ENCODE measurements around the gene GPR153.

Gene GPR153

DNA sequence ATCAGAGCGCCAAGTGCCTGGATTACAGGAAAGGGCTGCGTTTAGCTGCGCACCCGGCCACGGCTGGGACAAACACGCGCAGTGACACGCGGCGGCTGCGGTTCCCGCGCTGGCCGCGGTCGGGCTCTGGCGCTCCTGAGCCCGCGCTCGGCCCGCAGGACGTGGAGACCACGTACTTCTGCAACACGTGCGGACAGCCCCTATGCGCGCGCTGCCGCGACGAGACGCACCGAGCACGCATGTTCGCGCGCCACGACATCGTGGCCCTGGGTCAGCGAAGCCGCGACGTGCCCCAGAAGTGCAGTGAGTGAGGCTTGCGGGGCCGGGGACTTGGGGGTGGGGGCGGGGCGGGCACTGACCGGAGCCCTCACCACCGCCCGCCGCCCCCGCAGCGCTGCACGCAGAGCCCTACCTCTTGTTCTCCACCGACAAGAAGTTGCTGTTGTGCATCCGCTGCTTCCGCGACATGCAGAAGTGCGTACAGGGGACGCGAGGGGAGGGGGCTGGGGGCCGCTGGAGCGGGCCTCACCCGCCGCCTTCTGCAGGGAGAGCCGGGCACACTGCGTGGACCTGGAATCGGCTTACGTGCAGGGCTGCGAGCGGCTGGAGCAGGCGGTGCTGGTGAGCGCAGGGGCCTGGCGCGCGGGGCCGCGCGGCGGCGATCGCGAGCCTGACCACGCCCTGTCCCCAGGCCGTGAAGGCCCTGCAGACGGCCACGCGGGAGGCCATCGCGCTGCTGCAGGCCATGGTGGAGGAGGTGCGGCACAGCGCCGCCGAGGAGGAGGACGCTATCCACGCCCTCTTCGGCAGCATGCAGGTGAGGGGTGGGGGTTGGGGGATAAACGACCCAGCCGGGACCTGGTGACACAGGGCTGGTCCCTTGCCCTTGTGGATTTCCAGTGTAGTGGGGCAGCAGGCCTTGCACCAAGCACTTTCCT, 51.9 kb downstream of the GPR153 start:
- peak overlapping the region; percentile 71 to 76 for H3K4me3 Mint-ChIP-seq
- peak; percentile 47 to 48 for ATAC-seq (replicated peaks)
- DNase-seq: no peak
- no peak overlapping the region for H3K27ac Mint-ChIP-seq
- H3K36me3 Mint-ChIP-seq: peaks cover 4% of the 10 kb centered on the region in 2 donors
- H3K9me3 Mint-ChIP-seq: no peaks in the 10 kb centered on the region
- peaks cover 19 to 44% of the 10 kb centered on the region in 2 donors for H3K4me1 Mint-ChIP-seq
- peaks cover 27 to 66% of the 10 kb centered on the region in 2 donors for H3K27me3 Mint-ChIP-seq

DNA sequence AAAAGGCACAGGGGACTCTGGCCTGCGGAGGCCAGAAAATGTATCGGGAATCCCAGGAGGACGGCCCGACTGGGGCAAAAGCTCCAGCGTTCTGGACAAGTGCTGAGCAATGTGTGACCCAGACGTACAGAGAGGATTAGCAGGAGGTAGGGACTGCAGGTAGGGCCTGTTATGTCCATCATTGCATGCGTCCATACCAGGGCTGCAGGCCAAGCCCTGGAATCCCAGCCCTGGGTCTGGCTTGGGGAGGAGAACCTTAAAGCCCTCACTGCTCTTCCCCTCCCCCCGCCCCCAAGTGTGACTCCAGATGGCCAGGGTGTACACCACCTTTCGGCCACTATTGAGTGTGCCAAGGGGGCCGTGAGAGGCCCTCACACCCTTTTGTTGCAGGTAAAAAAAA, 53.0 kb downstream of the GPR153 start:
- H3K4me3 Mint-ChIP-seq: no peak overlapping the region
- peaks cover 18 to 43% of the 10 kb centered on the region in 2 donors for H3K4me1 Mint-ChIP-seq
- peaks cover 4% of the 10 kb centered on the region in 2 donors for H3K36me3 Mint-ChIP-seq
- peaks cover 27 to 56% of the 10 kb centered on the region in 2 donors for H3K27me3 Mint-ChIP-seq
- DNase-seq (no peak), ATAC-seq (replicated peaks) (no peak)
- no peak overlapping the region for H3K27ac Mint-ChIP-seq
- no peaks in the 10 kb centered on the region for H3K9me3 Mint-ChIP-seq

DNA sequence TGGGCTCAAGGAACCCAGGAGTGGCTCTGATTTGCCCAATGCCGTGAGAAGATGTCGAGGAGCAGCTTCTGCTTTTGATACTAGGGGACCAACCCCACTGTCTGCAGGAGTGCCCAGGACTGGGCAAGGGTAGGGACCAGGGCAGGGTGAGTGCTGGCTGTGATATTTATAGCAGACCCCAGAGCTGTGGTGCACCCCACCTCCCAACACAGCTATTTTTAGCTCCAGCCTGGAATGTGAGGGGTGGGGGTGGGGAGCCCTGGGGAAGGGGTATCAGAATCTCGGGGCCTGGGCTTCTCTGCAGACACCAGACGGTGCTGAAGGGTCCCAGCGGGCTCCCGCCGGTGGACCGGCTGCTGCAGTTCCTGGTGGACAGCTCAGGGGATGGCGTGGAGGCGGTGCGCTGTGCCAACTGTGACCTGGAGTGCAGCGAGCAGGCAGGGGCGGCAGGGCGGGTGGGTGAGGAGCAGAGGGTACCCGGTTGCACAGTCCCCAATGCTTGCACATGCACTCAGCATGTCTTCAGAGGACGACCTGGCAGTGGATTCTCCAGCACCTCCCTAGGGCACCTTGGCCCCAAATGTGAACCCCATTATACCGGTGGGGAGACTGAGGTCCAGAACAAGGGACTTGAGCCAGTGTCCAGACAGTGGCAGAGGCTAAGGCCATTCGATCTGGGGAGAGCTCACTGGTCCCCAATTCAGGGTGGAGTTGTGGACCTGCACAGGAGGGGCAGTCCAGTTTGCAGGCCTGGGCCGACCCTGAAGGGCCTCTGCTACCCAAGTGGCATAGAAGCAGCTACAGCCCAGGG, 53.6 kb downstream of the GPR153 start:
- Mint-ChIP-seq H3K27ac (no peak overlapping the region), H3K4me3 (peak overlapping the region; percentile 61 to 82), H3K36me3 (peaks cover 4% of the 10 kb centered on the region in 2 donors), H3K27me3 (peaks cover 27 to 50% of the 10 kb centered on the region in 2 donors), H3K4me1 (peaks cover 14 to 37% of the 10 kb centered on the region in 2 donors), H3K9me3 (no peaks in the 10 kb centered on the region)
- ATAC-seq (replicated peaks) (no peak), DNase-seq (no peak)

DNA sequence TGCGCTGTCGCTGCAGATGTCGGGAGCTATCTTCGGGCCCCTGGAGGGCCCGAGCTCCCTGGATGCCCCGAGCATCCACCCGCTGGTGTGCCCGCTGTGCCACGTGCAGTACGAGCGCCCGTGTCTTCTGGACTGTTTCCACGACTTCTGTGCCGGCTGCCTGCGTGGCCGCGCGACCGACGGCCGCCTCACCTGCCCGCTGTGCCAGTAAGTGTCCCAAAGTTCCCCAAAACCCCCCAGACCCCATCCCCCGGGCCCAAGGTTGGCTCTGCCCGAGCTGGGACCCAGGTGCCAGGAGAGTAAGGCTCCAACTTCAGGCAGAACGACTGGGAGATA, 54.4 kb downstream of the GPR153 start:
- H3K27me3 Mint-ChIP-seq: peaks cover 31 to 44% of the 10 kb centered on the region in 2 donors
- H3K4me3 Mint-ChIP-seq: peak overlapping the region; percentile 61 to 82
- H3K9me3 Mint-ChIP-seq: no peaks in the 10 kb centered on the region
- peaks cover 4% of the 10 kb centered on the region in 2 donors for H3K36me3 Mint-ChIP-seq
- H3K27ac Mint-ChIP-seq: no peak overlapping the region
- H3K4me1 Mint-ChIP-seq: peaks cover 13 to 39% of the 10 kb centered on the region in 2 donors
- DNase-seq (no peak), ATAC-seq (replicated peaks) (peak in 1 of 2 donors; percentile 7)

DNA sequence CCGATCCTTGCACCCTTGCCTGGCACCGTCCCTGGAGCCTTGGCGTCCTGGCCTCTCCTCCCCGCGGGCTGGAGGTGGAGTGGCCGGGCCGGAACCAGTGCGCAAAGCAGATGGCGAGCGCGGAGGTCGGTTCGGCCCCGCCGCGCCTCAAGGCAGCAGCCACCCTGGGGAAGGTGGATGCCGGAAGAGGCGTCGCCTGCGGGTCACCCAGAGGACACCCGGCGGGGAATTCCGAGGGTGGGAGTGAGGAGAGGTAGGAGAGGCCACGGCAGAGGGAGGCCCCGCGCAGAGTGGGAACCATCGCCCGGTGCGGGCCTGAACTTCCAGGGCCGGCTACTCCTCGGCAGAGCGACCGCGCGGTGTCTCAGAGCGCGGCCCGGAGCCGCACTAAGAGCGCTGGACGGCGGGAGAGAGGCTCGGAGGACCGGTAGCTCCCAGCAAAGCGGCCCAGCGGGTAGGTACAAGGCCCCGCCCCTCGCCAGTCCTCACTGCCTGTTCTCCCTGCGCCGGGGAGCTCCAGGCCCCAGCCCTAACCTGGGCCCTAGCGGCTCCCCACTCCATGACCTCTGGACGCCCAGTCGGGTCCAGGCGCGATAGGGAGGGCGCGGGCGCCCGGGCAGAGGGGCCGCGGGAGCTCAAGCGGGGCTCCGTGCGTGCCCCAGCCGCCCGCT, 54.9 kb downstream of the GPR153 start, which contains the start of gene RNF207:
Gene RNF207 (plus strand): TSS at position 271 of the 671 bp plus-strand sequence. CDS start 417 bp downstream, outside the sequence.
- Mint-ChIP-seq H3K9me3 (no peaks in the 10 kb centered on the region), H3K27ac (no peak within 1 kb of the TSS), H3K4me1 (peaks cover 12 to 44% of the 10 kb centered on the region in 2 donors), H3K36me3 (peaks cover 4% of the 10 kb centered on the region in 2 donors), H3K27me3 (peaks cover 31 to 42% of the 10 kb centered on the region in 2 donors), H3K4me3 (peak within 1 kb of the TSS; percentile 79 to 82)
- ATAC-seq (replicated peaks) (peak; percentile 66 to 67), DNase-seq (peak; percentile 57)

GRCh38 chr1:6202256-6202655, 58.6 kb downstream of the GPR153 start:
- H3K36me3 Mint-ChIP-seq: peaks cover 15 to 23% of the 10 kb centered on the region in 2 donors
- H3K4me3 Mint-ChIP-seq: no peak overlapping the region
- H3K4me1 Mint-ChIP-seq: peaks cover 28 to 54% of the 10 kb centered on the region in 2 donors
- ATAC-seq (replicated peaks) (no peak), DNase-seq (no peak)
- peaks cover 7 to 10% of the 10 kb centered on the region in 2 donors for H3K27me3 Mint-ChIP-seq
- no peaks in the 10 kb centered on the region for H3K9me3 Mint-ChIP-seq
- H3K27ac Mint-ChIP-seq: no peak overlapping the region

GRCh38 chr1:6200188-6200809, 60.6 kb downstream of the GPR153 start:
- peaks cover 33 to 61% of the 10 kb centered on the region in 2 donors for H3K4me1 Mint-ChIP-seq
- peaks cover 0 to 4% of the 10 kb centered on the region in 2 donors for H3K27me3 Mint-ChIP-seq
- H3K36me3 Mint-ChIP-seq: peaks cover 24 to 35% of the 10 kb centered on the region in 2 donors
- peak overlapping the region; percentile 89 to 94 for H3K4me3 Mint-ChIP-seq
- DNase-seq (no peak), ATAC-seq (replicated peaks) (no peak)
- H3K27ac Mint-ChIP-seq: peak overlapping the region; percentile 99
- H3K9me3 Mint-ChIP-seq: no peaks in the 10 kb centered on the region

- peak; percentile 98 for ATAC-seq (replicated peaks)
- Mint-ChIP-seq H3K27ac (peak within 1 kb of the TSS; percentile 99), H3K36me3 (peaks cover 24 to 35% of the 10 kb centered on the region in 2 donors), H3K4me3 (peak within 1 kb of the TSS; percentile 89 to 94), H3K27me3 (peaks cover 0 to 4% of the 10 kb centered on the region in 2 donors), H3K4me1 (peaks cover 33 to 61% of the 10 kb centered on the region in 2 donors), H3K9me3 (no peaks in the 10 kb centered on the region)
- DNase-seq: peak; percentile 95
Observed at GRCh38 chr1:6199298-6200187, 61.4 kb downstream of the GPR153 start, which contains the start of gene RPL22. Gene RPL22, minus strand, starts transcription at chr1:6199595. Its CDS starts 22 bp downstream, at chr1:6199573.

- ATAC-seq (replicated peaks): peak; percentile 39
- H3K9me3 Mint-ChIP-seq: no peaks in the 10 kb centered on the region
- peak overlapping the region; percentile 89 to 94 for H3K4me3 Mint-ChIP-seq
- peak overlapping the region; percentile 99 for H3K27ac Mint-ChIP-seq
- H3K36me3 Mint-ChIP-seq: peaks cover 24 to 35% of the 10 kb centered on the region in 2 donors
- peaks cover 0 to 4% of the 10 kb centered on the region in 2 donors for H3K27me3 Mint-ChIP-seq
- peaks cover 33 to 61% of the 10 kb centered on the region in 2 donors for H3K4me1 Mint-ChIP-seq
- no peak for DNase-seq
Observed at GRCh38 chr1:6198646-6199297, 62.1 kb downstream of the GPR153 start.

- peaks cover 0 to 4% of the 10 kb centered on the region in 2 donors for H3K27me3 Mint-ChIP-seq
- H3K9me3 Mint-ChIP-seq: no peaks in the 10 kb centered on the region
- peak overlapping the region; percentile 89 to 94 for H3K4me3 Mint-ChIP-seq
- peaks cover 27 to 39% of the 10 kb centered on the region in 2 donors for H3K36me3 Mint-ChIP-seq
- no peak for DNase-seq
- ATAC-seq (replicated peaks): no peak
- H3K4me1 Mint-ChIP-seq: peaks cover 34 to 64% of the 10 kb centered on the region in 2 donors
- peak overlapping the region; percentile 99 for H3K27ac Mint-ChIP-seq
Observed at GRCh38 chr1:6197746-6198427, 63.0 kb downstream of the GPR153 start.

Data from stimulated activated naive B cell treated with anti-CD40 and anti-IgM and Interleukin-4, amounts not matched to agents 10 μg/mL and 1 μg/mL and 100 μg/mL, for 72 hours (primary cell).